ENCODE data around the gene CDKN3. TPM values are rescaled to one million over a fixed set of nuclear protein-coding genes. Genes with fewer than 3 reads are reported as not detected.

The CDKN3 gene
- total RNA-seq, 1 donor from 2014 or later: 2.4 TPM

DNA sequence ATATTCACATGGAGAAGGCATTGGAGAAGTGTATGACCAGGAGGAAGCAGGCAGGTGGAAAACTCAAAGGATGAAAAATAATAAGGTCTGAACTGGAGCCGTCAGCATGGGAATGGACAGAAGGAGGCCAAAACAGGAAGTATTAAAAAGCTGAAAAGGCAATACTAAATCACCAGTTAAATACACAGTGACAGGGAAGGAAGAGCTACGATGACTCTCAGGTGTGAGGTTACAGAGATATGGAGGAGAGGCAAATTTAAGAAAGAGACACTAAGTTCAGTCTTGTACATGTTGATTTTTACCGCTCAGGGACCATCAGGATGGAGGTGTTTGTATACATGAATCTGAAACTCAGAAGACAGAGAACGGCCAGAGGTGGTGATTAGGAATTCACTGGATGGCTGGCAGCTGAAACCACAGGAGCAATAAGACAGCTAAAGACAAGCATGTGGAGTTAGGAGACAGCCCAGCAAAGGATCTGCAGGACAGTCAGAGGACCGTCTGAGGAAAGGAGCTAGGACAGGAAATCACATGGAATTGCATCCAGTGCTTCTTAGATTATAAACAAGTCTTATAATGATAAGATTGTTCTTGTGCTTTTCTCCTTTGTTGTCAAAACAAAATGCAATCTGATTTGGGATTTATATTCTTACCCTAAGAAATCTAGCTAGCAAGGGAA lies 33.9 kb upstream of the CDKN3 start:
- Histone ChIP-seq H3K9me3 (ENCODE audit: insufficient read depth, low read depth, low read length) (no peaks in the 10 kb centered on the region), H4K20me1 (ENCODE audit: insufficient read depth, low read length) (no peaks in the 10 kb centered on the region), H3K79me2 (ENCODE audit: insufficient read depth, low read length) (no peaks in the 10 kb centered on the region), H3K4me2 (ENCODE audit: low read length) (no peak overlapping the region), H3K9ac (ENCODE audit: low read length) (no peak overlapping the region), H3K36me3 (ENCODE audit: insufficient read depth, low read length) (no peaks in the 10 kb centered on the region), H3K27ac (ENCODE audit: low read depth, low read length) (no peak overlapping the region), H3K4me3 (ENCODE audit: insufficient read depth, low read depth, low read length) (no peak overlapping the region), H3K4me1 (ENCODE audit: insufficient read depth, low read length) (peaks cover 9% of the 10 kb centered on the region), H2AFZ (ENCODE audit: low read depth, low read length) (no peak overlapping the region), H3K27me3 (ENCODE audit: insufficient read depth, low read length) (no peaks in the 10 kb centered on the region)
- FAIRE-seq: no peak
- Mint-ChIP-seq H3K36me3 (ENCODE audit: low read depth, unreplicated experiment) (no peaks in the 10 kb centered on the region), H3K27ac (ENCODE audit: unreplicated experiment) (peak overlapping the region; percentile 0), H3K4me1 (ENCODE audit: low read depth, unreplicated experiment) (peaks cover 6% of the 10 kb centered on the region), H3K4me3 (ENCODE audit: unreplicated experiment) (no peak overlapping the region), H3K27me3 (ENCODE audit: low read depth, unreplicated experiment) (no peaks in the 10 kb centered on the region), H3K9me3 (ENCODE audit: unreplicated experiment) (no peaks in the 10 kb centered on the region)
- no peak for DNase-seq (ENCODE audit: low read depth)
- TF ChIP-seq EZH2 (IDR thresholded peaks at IDR 0.05; ENCODE audit: insufficient read depth, low read length) (no peak), CTCF (IDR thresholded peaks at IDR 0.05; ENCODE audit: insufficient read depth, low read depth, low read length) (no peak)

DNA sequence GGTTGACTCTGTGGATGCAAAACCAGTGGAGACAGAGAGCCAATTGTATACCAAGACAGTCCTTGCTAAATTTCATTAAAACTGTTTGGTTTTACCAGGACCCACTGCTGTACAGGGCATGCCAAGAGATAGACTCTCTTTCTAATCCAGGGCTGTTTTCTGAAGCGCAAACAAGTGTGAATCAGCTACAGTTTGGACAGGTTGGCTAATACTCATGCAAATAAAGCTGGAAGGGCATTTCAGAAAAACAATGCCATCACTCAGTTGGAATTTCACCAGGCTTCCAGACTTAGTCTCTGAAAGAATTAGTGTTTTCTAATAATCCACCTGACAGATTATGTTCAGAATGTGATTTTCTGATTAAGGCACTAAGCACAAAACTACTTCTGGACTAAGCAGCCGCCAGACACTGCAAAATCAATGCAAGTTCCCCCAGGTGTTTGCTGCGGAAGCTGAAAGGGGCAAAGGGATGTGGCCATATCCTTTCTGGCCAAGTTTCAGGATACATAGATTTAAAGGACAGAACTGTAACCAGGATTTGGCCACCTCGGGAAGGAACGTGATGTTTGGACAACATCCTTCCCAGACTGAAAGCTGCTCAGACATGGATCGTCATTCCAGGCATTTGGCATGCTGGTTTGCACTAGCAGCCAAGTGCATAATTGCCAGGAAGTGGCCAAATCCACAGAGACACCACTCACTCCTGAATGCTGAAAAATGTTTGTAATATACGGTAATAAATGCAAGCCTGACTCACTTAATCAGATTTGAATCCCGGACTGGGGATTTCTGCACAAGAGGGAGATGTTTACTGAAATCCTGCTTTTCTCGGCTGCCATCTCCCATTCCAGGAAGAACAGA lies 32.0 kb upstream of the CDKN3 start:
- H3K27me3 ChIP-seq (ENCODE audit: insufficient read depth, low read length): no peaks in the 10 kb centered on the region
- H3K27ac ChIP-seq (ENCODE audit: low read depth, low read length): peak overlapping the region; percentile 73
- no peaks in the 10 kb centered on the region for H4K20me1 ChIP-seq (ENCODE audit: insufficient read depth, low read length)
- peaks cover 12% of the 10 kb centered on the region for H3K4me1 ChIP-seq (ENCODE audit: insufficient read depth, low read length)
- no peaks in the 10 kb centered on the region for H3K9me3 ChIP-seq (ENCODE audit: insufficient read depth, low read depth, low read length)
- no peaks in the 10 kb centered on the region for H3K9me3 Mint-ChIP-seq (ENCODE audit: unreplicated experiment)
- DNase-seq (ENCODE audit: low read depth): peak; percentile 82
- H3K36me3 Mint-ChIP-seq (ENCODE audit: low read depth, unreplicated experiment): no peaks in the 10 kb centered on the region
- no peak overlapping the region for H3K27ac Mint-ChIP-seq (ENCODE audit: unreplicated experiment)
- no peak for FAIRE-seq
- H2AFZ ChIP-seq (ENCODE audit: low read depth, low read length): no peak overlapping the region
- peaks cover 9% of the 10 kb centered on the region for H3K4me1 Mint-ChIP-seq (ENCODE audit: low read depth, unreplicated experiment)
- TF ChIP-seq CTCF (IDR thresholded peaks at IDR 0.05; ENCODE audit: insufficient read depth, low read depth, low read length) (no peak), EZH2 (IDR thresholded peaks at IDR 0.05; ENCODE audit: insufficient read depth, low read length) (no peak)
- no peaks in the 10 kb centered on the region for H3K36me3 ChIP-seq (ENCODE audit: insufficient read depth, low read length)
- H3K27me3 Mint-ChIP-seq (ENCODE audit: low read depth, unreplicated experiment): no peaks in the 10 kb centered on the region
- no peaks in the 10 kb centered on the region for H3K79me2 ChIP-seq (ENCODE audit: insufficient read depth, low read length)
- peak overlapping the region; percentile 77 for H3K4me2 ChIP-seq (ENCODE audit: low read length)
- H3K4me3 Mint-ChIP-seq (ENCODE audit: unreplicated experiment): no peak overlapping the region
- H3K9ac ChIP-seq (ENCODE audit: low read length): peak overlapping the region; percentile 64
- peak overlapping the region; percentile 18 for H3K4me3 ChIP-seq (ENCODE audit: insufficient read depth, low read depth, low read length)
